GM19372 (cell line): ENCODE measurements around the gene RABIF.

Experiments
- ATAC-seq: cut with Tn5 transposase; IDR thresholded peaks from one replicate; pipeline ENCODE4 v1.9.1; 2021; ENCODE audit warnings: mild to moderate bottlenecking, low read depth, moderate library complexity; ENCODE audit not compliant: unreplicated experiment

The RABIF gene

GRCh38 chr1:202879128-202879527 lies 9.8 kb downstream of the RABIF start:
- ATAC-seq: no peak

- no peak for ATAC-seq
Measured at GRCh38 chr1:202873026-202873425, 15.9 kb downstream of the RABIF start.

GRCh38 chr1:202871367-202871766 lies 17.6 kb downstream of the RABIF start:
- ATAC-seq: no peak

GRCh38 chr1:202862679-202863560 lies 26.0 kb downstream of the RABIF start:
- no peak for ATAC-seq

- ATAC-seq: peak; percentile 90
Measured at GRCh38 chr1:202861420-202862132, 27.4 kb downstream of the RABIF start.

- peak; percentile 39 for ATAC-seq
Measured at GRCh38 chr1:202860744-202861419, 28.1 kb downstream of the RABIF start.

- no peak for ATAC-seq
Measured at GRCh38 chr1:202858789-202859414, 30.0 kb downstream of the RABIF start.

- no peak for ATAC-seq
Measured at GRCh38 chr1:202858331-202858730, 30.6 kb downstream of the RABIF start.

GRCh38 chr1:202857136-202857610 lies 31.8 kb downstream of the RABIF start:
- no peak for ATAC-seq

- no peak for ATAC-seq
Measured at GRCh38 chr1:202856014-202856413, 32.9 kb downstream of the RABIF start.

- ATAC-seq: no peak
Measured at GRCh38 chr1:202854787-202855186, 34.2 kb downstream of the RABIF start.

- ATAC-seq: no peak
Measured at GRCh38 chr1:202852163-202852904, 36.6 kb downstream of the RABIF start.

- ATAC-seq: no peak
Measured at GRCh38 chr1:202850593-202851362, 38.2 kb downstream of the RABIF start.

GRCh38 chr1:202848191-202848542 lies 40.8 kb downstream of the RABIF start:
- ATAC-seq: no peak

GRCh38 chr1:202844935-202845334 lies 44.0 kb downstream of the RABIF start:
- ATAC-seq: no peak

- ATAC-seq: no peak
Measured at GRCh38 chr1:202844259-202844658, 44.7 kb downstream of the RABIF start.

- ATAC-seq: no peak
Measured at GRCh38 chr1:202843081-202843480, 45.9 kb downstream of the RABIF start.

GRCh38 chr1:202837746-202838262 lies 51.1 kb downstream of the RABIF start:
- no peak for ATAC-seq
